ENCODE results near the gene SETX. TPM values are rescaled to one million over a fixed set of nuclear protein-coding genes. Genes with fewer than 3 reads are reported as not detected.

The SETX gene
- total RNA-seq, 1 donor = 40.1 TPM

- DNase-seq (ENCODE audit: low read depth in 2 of 3, low spot score in 2 of 3) = no peak
These were observed 128.0 kb downstream of the SETX start for GRCh38 chr9:132226571-132227430.

- DNase-seq (ENCODE audit: low read depth in 2 of 3, low spot score in 2 of 3) = no peak
These were observed 130.1 kb downstream of the SETX start for GRCh38 chr9:132224645-132225044.

- no peak for DNase-seq (ENCODE audit: low read depth in 2 of 3, low spot score in 2 of 3)
These were observed 132.8 kb downstream of the SETX start for GRCh38 chr9:132221941-132222340.

GRCh38 chr9:132218208-132218607, 136.6 kb downstream of the SETX start:
- no peak for DNase-seq (ENCODE audit: low read depth in 2 of 3, low spot score in 2 of 3)

GRCh38 chr9:132216861-132217619, 137.7 kb downstream of the SETX start:
- DNase-seq (ENCODE audit: low read depth in 2 of 3, low spot score in 2 of 3) = no peak

GRCh38 chr9:132214027-132214622, 140.7 kb downstream of the SETX start:
- no peak for DNase-seq (ENCODE audit: low read depth in 2 of 3, low spot score in 2 of 3)

- DNase-seq (ENCODE audit: low read depth in 2 of 3, low spot score in 2 of 3) = no peak
These were observed 143.2 kb downstream of the SETX start for GRCh38 chr9:132211570-132211969.

Other genes with a start within 250 kb of the SETX start
- 22.1 TPM for gene NTNG2, start 192.9 kb downstream of the SETX start, total RNA-seq
- 3.0 TPM for gene TTF1, start 51.9 kb upstream of the SETX start, total RNA-seq
- not detected for gene CFAP77, start 55.2 kb upstream of the SETX start, total RNA-seq
- not detected for gene BARHL1, start 227.6 kb upstream of the SETX start, total RNA-seq

Data from hematopoietic multipotent progenitor cell (in vitro differentiated cells).